HG03045 (cell line): ENCODE results near the gene PGM5.
A peak's percentile ranks its signal among the peaks of the same experiment; 100 is the strongest.

Source experiments
- ATAC-seq: cut with Tn5 transposase; IDR thresholded peaks from one replicate; pipeline ENCODE4 v1.9.1; 2021; ENCODE audit warnings: mild to moderate bottlenecking, moderate library complexity; ENCODE audit not compliant: unreplicated experiment

Gene PGM5

GRCh38 chr9:68574150-68574549 lies 217.7 kb downstream of the PGM5 start:
- ATAC-seq: no peak

- ATAC-seq: no peak
Measured at GRCh38 chr9:68575817-68576216, 219.4 kb downstream of the PGM5 start.

- peak; percentile 62 for ATAC-seq
Measured at GRCh38 chr9:68577774-68578591, 221.6 kb downstream of the PGM5 start.
